ENCODE measurements around the gene RAB29.
"Not testable (repeated sequence)": the region's sequence is repeated elsewhere in the genome, so short reads cannot be mapped to it uniquely, and the experiment has no call there.

The RAB29 gene

DNA sequence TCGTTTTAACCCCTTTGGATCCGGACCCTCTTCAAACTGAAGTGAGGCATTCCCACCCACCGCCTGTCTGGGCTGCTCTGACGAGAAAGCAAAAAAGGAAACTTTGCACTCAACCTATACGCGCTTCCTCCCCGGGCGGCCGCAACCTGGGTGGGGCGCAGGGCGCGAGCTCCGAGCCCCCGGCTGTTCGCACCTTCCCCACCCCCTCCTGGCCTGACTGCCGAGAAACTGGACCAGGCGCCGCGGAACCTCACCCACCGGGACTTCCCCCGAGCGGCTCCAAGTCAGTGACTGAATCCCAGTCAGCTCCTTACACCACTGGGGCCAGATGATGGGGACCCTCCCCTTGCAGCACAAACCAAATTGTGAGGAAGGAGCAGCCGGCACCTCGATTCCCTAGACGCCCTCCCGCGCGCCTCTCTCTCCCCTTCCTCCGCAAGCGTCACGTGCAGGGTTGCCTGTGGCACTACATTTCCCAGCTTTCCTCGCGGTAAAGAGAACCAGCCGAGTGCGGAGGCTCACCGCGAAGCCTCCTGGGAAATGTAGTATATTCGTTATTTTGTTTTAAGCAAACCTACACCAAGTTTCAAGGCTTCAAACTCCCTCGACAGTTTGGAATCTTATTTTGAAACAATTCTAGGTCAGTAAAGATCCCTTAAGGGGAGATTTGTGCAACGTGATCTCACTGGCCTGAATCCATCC is at the start of gene RAB29:
RAB29 (minus strand) TSS at position 468 of the 702 bp plus-strand sequence. CDS start 526 bp downstream, outside the sequence.
- DNase-seq, result peak; percentile 86

GRCh38 chr1:205824180-205824579 is 48.9 kb upstream of the RAB29 start:
- no peak for DNase-seq

- DNase-seq, result not testable (repeated sequence)
Measured at GRCh38 chr1:205823260-205823659, 48.0 kb upstream of the RAB29 start.

DNA sequence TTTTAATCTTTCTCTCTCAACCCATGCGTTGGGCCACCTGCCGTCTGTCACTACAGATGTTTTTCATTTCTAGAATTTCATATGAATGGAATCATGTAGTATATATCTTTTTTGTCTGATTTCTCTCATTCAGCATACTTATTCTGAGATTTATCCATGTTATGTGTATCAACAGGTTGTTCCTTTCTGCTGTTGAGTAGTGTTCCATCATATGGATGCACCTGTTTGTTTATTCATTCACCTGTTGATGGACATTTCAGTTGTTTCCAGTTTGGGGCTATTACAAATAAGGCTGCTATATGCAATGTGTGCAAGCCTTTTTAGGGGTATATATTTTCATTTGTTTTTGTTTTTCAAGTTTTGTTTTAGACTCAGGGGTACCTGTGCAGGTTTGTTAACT is 47.1 kb upstream of the RAB29 start:
- no peak for DNase-seq

- no peak for DNase-seq
Measured at GRCh38 chr1:205817988-205818387, 42.7 kb upstream of the RAB29 start.

DNA sequence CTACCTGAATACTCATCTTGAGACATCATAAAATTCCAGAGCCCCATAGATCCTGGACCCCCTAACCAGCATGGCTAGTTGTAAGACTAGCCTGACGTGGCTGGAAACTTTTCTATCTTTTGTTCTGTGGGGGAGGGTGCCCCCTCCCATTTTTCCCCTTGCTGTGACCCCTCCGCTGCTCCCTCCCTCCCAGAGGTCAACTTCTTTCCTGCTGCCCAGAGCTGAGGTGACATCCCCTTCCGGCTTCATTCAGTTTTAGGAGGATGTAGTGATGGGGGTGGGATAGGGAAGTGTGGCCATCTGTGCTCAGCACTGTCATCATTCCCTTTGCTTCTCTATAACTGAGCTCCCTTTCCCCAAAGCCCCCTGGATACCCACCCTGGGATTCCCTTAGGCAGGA is 42.1 kb upstream of the RAB29 start:
- DNase-seq, result no peak

DNA sequence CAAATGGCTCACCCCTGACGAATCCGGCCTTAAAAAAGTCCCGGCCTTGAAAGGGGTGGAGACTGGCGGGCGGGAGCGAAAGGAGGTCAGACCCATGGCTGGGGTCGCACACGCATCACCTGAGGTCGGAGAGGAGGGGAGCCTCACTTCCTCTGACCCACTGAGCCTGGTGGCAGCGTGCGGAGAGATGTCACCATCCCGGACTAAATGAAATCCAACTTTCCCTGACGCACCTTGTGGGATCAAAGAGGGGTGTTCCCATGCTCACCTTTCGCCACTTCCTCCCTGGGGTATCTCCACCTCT is 38.4 kb upstream of the RAB29 start:
- no peak for DNase-seq

DNA sequence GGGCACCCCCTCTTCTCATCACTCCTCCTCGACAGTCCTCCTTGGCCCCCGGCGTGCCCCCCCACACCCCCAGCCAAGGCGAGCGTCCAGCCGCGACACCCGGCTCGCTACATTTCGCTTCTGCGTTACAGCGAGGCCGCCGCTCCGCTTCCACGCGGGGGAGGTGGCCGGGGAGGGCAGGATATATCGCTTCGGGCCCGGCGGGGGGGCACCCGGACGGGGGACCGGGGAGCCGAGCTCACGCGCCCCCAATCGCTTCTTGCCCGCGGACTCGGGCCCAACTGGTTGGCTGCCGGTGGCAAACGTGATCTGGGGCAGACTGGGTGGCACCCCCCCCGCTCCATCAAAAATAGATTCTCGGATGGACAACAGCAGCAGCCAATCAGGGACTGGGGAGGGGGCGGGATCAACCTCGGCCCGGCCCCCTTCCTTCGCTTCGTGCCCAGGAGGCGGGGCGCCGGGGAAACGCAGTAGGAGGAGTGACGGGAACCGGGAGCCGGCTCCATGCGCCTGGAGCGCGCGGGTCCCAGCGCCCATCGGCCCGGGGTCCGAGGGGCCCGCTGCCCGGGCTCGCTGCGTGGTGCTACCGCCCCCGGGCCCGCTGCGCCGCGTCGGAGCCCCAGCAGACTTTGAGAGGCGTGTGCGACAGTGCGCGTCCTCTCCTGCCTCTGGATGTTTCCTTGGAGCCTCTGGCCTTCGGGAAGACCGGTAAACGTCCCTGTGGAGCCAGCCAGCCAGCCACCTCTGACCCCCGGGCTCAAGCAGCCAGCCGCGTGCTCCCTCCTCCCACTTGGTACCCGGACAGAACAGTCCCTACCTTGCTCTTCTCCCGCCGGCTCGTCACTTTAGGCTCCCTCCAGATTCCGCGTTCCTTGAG is 37.8 kb upstream of the RAB29 start, which contains the start of gene SLC41A1:
SLC41A1 (minus strand) TSS at position 321 of the 877 bp plus-strand sequence. CDS start 2,757 bp downstream, outside the sequence.
- peak; percentile 89 for DNase-seq

GRCh38 chr1:205812271-205812877 is 37.1 kb upstream of the RAB29 start:
- peak; percentile 19 for DNase-seq

DNA sequence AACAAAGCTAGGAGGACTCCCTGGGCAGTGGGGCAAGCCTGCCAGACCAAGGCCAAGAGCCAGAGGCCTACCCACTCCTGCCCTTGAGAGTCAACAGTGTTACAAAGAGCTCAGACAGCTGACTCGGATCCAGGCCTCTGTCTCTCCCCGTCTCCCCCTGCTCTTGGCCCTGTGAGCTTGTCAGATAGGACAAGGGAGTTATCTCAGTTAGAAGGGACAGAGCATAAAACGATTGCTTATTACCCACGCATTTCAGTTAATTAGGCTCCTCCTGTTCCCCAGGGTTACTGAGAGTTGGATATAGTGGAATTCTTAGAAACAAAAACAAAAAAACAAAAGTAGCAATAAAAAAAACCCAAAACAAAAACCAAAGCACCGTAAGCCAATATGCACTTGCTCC is 36.4 kb upstream of the RAB29 start:
- DNase-seq, result no peak

DNA sequence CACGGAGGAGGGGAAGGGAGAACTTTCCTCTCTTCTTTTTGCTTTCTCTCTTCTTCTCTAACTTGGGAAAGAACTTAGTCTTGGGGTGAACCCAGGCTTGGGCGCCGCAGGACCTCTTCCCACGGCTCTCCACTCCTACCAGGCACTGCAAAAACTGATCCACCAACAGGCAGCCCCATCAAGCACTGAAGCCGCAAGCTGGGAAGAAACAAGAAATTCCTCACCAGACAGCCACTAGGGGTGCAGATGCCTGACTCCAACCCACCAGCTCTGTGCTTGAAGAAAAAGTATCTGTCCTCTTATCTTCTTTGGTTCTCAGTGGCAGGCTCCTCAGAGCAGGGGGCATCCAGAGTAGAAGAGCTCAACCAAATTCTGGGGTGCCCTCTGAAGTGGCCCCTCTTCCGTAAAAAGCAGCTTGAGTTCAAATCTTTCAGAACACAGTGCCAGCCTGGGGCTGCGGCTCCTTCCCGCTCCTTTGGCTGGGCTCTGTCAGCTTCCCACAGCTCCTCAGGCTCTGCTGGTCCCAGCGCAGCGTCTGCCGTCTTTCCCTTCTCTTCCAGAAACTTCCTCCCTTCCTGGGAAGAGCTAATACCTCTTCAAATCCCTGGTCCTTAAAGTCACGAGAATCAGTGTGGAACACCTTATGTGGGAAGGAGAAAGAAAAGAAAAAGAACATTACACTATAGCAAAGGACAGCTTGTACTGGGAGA is 35.3 kb upstream of the RAB29 start:
- DNase-seq, result no peak

DNA sequence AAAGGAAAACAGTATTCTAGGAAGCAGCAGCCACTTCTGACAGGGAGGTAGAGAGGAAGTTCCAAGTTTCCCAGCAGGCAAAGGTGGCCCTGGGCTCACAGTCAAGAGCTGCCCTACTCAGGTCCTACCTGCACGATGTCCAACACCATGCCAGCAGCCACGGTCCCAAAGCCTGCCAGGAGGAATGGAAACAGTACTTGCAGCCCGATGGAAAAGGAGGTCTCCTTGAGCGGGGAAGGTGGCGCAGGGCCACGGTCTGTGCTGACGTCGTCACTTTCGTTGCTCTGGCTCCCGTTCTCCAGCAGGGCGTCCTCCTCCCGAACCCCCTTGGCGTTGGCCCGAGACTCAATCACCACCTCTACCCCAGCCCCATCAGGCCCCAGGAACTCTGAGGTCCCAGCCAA is 34.7 kb upstream of the RAB29 start:
- no peak for DNase-seq

DNA sequence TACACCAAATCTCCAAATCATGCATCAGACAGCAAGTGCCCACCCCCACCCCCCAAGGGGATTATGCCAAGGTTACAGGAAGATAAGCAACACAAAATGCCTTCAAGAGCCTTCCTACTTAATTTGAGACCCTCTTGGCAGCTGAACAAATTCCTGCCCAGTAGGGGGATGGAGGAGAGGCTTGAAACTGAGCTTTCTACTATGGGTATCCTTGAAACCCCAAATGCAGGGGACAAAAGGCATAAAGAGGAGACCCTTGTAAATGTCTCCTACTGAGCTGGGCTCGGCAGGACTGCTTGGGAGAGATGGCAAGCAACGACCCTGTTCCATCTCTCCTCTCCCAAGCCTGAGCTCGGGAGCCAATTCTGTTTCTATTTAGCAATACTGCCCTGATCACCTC is 34.2 kb upstream of the RAB29 start:
- DNase-seq, result no peak

DNA sequence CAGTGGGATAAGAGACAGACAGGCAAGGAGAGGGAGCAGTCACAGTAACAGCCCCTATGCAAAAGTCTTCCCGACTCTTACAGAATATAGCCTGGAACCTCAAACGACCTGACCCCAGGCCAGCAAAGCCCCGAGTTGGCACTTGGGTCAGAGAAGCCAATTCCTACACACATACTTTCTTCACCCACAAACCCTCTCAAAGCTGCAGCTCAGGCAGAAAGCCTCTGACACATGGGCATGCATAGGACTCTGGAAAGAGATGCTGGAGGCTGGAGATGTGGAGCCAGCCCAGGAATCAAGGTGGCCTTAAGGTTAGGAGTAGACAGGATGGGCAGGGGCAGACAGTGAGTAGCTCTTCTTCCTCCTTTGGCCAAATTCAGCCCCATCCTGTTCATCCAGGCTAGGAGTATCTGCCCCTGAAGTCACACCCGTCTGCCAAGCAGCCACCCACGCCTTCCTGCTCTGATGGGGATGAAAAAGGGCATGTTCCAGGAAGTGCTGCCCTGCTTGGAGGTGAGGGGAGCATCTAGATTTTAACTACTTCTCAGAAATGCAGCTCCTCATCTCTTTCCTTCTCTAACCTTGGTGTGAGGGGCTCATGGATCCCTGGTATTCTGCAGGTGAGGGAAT is 29.9 kb upstream of the RAB29 start:
- DNase-seq, result no peak

DNA sequence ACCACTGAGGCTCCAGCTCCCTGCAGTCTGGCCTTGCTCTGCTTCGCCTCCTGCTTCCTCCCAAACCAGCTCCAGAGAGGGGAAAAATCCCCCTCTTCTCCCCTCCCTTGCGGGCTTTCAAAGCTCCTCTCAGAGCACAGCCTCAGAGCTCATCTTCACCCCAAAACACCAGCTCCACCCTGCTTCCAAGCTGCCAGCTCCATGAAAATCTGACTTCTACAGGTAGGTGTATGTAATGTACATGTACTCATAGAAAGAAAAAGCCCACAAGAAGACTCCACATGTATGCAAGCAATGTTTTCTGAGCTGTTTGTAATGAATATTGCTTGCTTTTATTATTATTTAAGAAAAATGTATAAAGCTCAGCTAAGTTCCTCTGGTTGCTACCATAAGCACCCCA is 29.3 kb upstream of the RAB29 start:
- no peak for DNase-seq

- no peak for DNase-seq
Measured at GRCh38 chr1:205803986-205804385, 28.7 kb upstream of the RAB29 start.

- no peak for DNase-seq
Measured at GRCh38 chr1:205802060-205802459, 26.8 kb upstream of the RAB29 start.

- no peak for DNase-seq
Measured at GRCh38 chr1:205800981-205801703, 25.9 kb upstream of the RAB29 start.

DNA sequence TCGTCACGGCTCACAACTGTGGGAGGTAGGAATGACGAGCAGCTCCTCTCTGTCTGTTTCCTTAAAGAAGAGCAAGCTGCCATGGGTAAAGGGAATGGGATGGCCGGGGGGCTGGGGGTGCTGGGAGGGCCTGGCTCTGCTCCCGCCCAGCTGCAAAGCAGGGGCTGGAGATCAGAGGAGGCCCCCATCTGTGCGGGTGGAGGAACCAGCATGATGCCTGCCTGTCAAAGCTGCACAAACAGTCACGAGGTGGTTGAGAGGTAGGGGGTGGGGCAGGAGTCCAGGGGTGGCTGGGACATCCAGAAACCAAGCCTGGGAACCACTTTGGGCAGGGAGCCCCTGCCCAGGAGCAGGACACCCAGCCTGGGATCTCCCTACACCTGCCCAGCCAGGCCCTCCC is 25.1 kb upstream of the RAB29 start:
- no peak for DNase-seq

- no peak for DNase-seq
Measured at GRCh38 chr1:205798577-205798976, 23.3 kb upstream of the RAB29 start.

- DNase-seq, result no peak
Measured at GRCh38 chr1:205797168-205797567, 21.9 kb upstream of the RAB29 start.
